Ovary (tissue), 3 donors: ENCODE measurements around the gene FRMPD2.

Experiments
- POLR2A ChIP-seq: fragments of 450-650 bp; IDR thresholded peaks from one replicate; pipeline ENCODE4 v1.6.1; 2017; ENCODE audit warnings: antibody characterized with exemption, mild to moderate bottlenecking, moderate library complexity
- TF ChIP-seq, protein P1 (sequence below), 3 donors: fragments of 450-650 bp in 2 of 3; fragments of 200-600 bp in 1 of 3; IDR thresholded peaks; one replicate each; pipeline versions ENCODE4 v1.5.1 to v1.8.0; 2016 to 2022; ENCODE audit warnings: antibody characterized with exemption in 3 of 3, mild to moderate bottlenecking in 1 of 3
- donor health status: DM: no; HTN: no; CAD: no.

GRCh38 chr10:48314107-48314506 is 39.6 kb upstream of the FRMPD2 start:
- TF ChIP-seq, protein P1, sequence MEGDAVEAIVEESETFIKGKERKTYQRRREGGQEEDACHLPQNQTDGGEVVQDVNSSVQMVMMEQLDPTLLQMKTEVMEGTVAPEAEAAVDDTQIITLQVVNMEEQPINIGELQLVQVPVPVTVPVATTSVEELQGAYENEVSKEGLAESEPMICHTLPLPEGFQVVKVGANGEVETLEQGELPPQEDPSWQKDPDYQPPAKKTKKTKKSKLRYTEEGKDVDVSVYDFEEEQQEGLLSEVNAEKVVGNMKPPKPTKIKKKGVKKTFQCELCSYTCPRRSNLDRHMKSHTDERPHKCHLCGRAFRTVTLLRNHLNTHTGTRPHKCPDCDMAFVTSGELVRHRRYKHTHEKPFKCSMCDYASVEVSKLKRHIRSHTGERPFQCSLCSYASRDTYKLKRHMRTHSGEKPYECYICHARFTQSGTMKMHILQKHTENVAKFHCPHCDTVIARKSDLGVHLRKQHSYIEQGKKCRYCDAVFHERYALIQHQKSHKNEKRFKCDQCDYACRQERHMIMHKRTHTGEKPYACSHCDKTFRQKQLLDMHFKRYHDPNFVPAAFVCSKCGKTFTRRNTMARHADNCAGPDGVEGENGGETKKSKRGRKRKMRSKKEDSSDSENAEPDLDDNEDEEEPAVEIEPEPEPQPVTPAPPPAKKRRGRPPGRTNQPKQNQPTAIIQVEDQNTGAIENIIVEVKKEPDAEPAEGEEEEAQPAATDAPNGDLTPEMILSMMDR (IDR thresholded peaks at IDR 0.05): no peak
- no peak for TF ChIP-seq POLR2A
